Erythroblast (primary cell): ENCODE results near the gene CELF4.

ENCODE experiments used
- GATA1 ChIP-seq: IDR thresholded peaks from 2 replicates; pipeline ENCODE4 v1.6.1; 2011; ENCODE audit warnings: low read depth, mild to moderate bottlenecking, control low read depth, low read length, moderate library complexity
- POLR2A ChIP-seq: IDR thresholded peaks from 2 replicates; pipeline ENCODE4 v1.6.1; 2011; ENCODE audit warnings: mild to moderate bottlenecking, low read length

DNA sequence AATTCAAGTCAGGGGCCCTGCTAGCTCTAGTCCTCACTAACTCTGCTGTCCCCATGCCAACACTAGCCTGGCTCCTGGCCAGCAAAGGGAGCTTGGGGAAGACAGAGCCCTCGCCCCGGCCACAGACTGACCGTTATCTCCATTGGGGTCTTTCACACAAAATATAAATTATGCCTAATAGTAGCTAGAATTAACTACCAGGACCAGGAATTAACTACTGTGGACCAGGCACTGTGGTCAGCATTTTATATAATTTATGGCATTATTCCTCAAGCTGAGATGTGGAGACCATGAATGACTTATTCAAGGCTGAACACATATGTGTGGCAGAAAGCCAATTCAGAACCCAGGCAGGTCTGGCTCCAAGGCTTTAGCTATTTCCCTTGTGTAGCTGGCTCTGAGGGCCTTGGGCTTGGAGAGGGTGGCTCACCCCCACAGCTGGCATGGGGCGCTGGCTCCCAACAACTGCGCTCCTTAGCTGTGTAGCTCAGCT lies 49.2 kb downstream of the CELF4 start:
- TF ChIP-seq POLR2A, result no peak
- no peak for TF ChIP-seq GATA1
